Panc1 (cell line): ENCODE results near the gene NRP1. TPM values are rescaled to one million over a fixed set of nuclear protein-coding genes. Genes with fewer than 3 reads are reported as not detected.
"Not testable (repeated sequence)": the region's sequence is repeated elsewhere in the genome, so short reads cannot be mapped to it uniquely, and the experiment has no call there.

Source experiments
- ATAC-seq: fragments of 200-7000 bp; cut with Tn5 transposase; 2 replicates; pipeline ENCODE4 v1.9.1; 2020; ENCODE audit warnings: mild to moderate bottlenecking, moderate library complexity
- BruUV-seq: library from RNA; stranded (reverse); fragments of 400-500 nt; replicated peaks from 2 replicates; lab custom pipeline; 2021; lab: Mats Ljungman, UMichigan
- CTCF ChIA-PET: fragments of 300-600 bp; sonication (Branson Sonifier 250); formaldehyde crosslinking; loops from one replicate; lab custom pipeline; 2022; ENCODE audit warnings: antibody characterized with exemption; lab: Charles Lee
- POLR2A ChIA-PET: fragments of 300-600 bp; sonication (Branson Sonifier 250); formaldehyde crosslinking; loops from one replicate; lab custom pipeline; 2022; ENCODE audit warnings: antibody characterized with exemption; lab: Charles Lee
- DNase-seq: peaks from one replicate; pipeline ENCODE4 v3.0.0-alpha.2; 2010; ENCODE audit warnings: low read depth, low spot score
- H3K27ac ChIP-seq: 2 replicates; pipeline ENCODE4 v1.5.1; 2011; ENCODE audit warnings: mild to moderate bottlenecking, low read length, inconsistent platforms
- H3K27me3 ChIP-seq: fragments of 200-500 bp; sonication (Bioruptor generic); 2 replicates; pipeline ENCODE4 v1.6.0; 2014; ENCODE audit warnings: low read length, inconsistent platforms; ENCODE audit not compliant: control insufficient read depth, insufficient read depth
- H3K36me3 ChIP-seq: fragments of 200-500 bp; sonication (Bioruptor generic); 2 replicates; pipeline ENCODE4 v1.5.1; 2014; ENCODE audit warnings: inconsistent platforms, mild to moderate bottlenecking, low read length, moderate library complexity; ENCODE audit not compliant: control insufficient read depth, insufficient read depth
- H3K4me1 ChIP-seq: 2 replicates; pipeline ENCODE4 v1.5.1; 2011; ENCODE audit warnings: inconsistent platforms, mild to moderate bottlenecking, low read length, moderate library complexity; ENCODE audit not compliant: control insufficient read depth, insufficient read depth
- H3K4me3 ChIP-seq, 2 experiments: 2 replicates each; pipeline ENCODE4 v1.5.1; 2011 to 2012; ENCODE audit warnings: low read depth in 2 of 2, low read length in 2 of 2, mild to moderate bottlenecking in 2 of 2, inconsistent platforms in 1 of 2, moderate library complexity in 1 of 2
- H3K9me3 ChIP-seq: fragments of 200-500 bp; sonication (Bioruptor generic); 2 replicates; pipeline ENCODE4 v1.5.1; 2014; ENCODE audit warnings: low read depth, mild to moderate bottlenecking, inconsistent platforms, low read length, moderate library complexity; ENCODE audit not compliant: control insufficient read depth, insufficient read depth
- CTCF ChIP-seq: fragments of 450-650 bp; IDR thresholded peaks from 2 replicates; pipeline ENCODE4 v1.5.1; 2017; ENCODE audit warnings: mild to moderate bottlenecking
- POLR2AphosphoS5 ChIP-seq: IDR thresholded peaks from 2 replicates; pipeline ENCODE4 v1.6.1; 2012; ENCODE audit warnings: mild to moderate bottlenecking, low read depth, low read length, moderate library complexity
- REST ChIP-seq, 2 experiments: IDR thresholded peaks; 2 replicates each; pipeline ENCODE4 v1.6.1; 2011 to 2012; ENCODE audit warnings: low read depth in 2 of 2, control low read depth in 1 of 2, low read length in 1 of 2, mild to moderate bottlenecking in 1 of 2, moderate library complexity in 1 of 2; ENCODE audit not compliant: insufficient read depth in 1 of 2
- SIN3A ChIP-seq: IDR thresholded peaks from 2 replicates; pipeline ENCODE4 v1.6.1; 2012; ENCODE audit warnings: low read depth, mild to moderate bottlenecking, low read length, moderate library complexity, borderline replicate concordance; ENCODE audit not compliant: insufficient read depth
- TCF7L2 ChIP-seq: IDR thresholded peaks from 2 replicates; pipeline ENCODE4 v1.6.1; 2011; ENCODE audit warnings: mild to moderate bottlenecking, low read depth, low read length, inconsistent platforms
- in situ Hi-C: cut with HindIII; loops from 2 replicates; pipeline ENCODE4 v1.10.0; 2016; ENCODE audit warnings: low sequenced_read_pairs, low pct_unique_long_range_greater_than_20kb
- intact Hi-C: fragments of 100-400 bp; cut with micrococcal nuclease; formaldehyde crosslinking; loops from one replicate; pipeline ENCODE4 v1.10.0; 2022; ENCODE audit not compliant: unreplicated experiment
- total RNA-seq: library from RNA; stranded (reverse); gene quantifications from one replicate; pipeline ENCODE4 v1.2.1, GENCODE V29; 2021; ENCODE audit not compliant: unreplicated experiment

The NRP1 gene
- total RNA-seq, 1 experiment from 2014 or later, result 93.4 TPM

GRCh38 chr10:33302208-33302829 lies 32.1 kb downstream of the NRP1 start:
- DNase-seq, result no peak
- in situ Hi-C loops (no loop called here), intact Hi-C loops (no loop called here)
- Histone ChIP-seq H3K4me1 (peaks cover 71% of the 10 kb centered on the region), H3K27me3 (no peaks in the 10 kb centered on the region), H3K27ac (peak overlapping the region; percentile 96), H3K4me3 (no peak overlapping the region), H3K36me3 (no peaks in the 10 kb centered on the region; the same call in 1 of the 2 replicates), H3K9me3 (no peaks in the 10 kb centered on the region)
- TF ChIP-seq SIN3A (no peak), REST (IDR thresholded peaks at IDR 0.05; ENCODE audit: insufficient read depth in 1 of 2, low read depth in 2 of 2, low read length in 1 of 2) (no peak), POLR2AphosphoS5 (no peak), CTCF (no peak), TCF7L2 (no peak)
- BruUV-seq, result no TSS peak
- no peak for ATAC-seq
- CTCF ChIA-PET, result no interaction called here
- POLR2A ChIA-PET, result interaction anchor here (0.6 kb wide), 1 partner anchor 317 kb away, joined by 8 read pairs; no protein-coding TSS in a partner anchor

- intact Hi-C loops (no loop called here), in situ Hi-C loops (no loop called here)
- peaks cover 61% of the 10 kb centered on the region for H3K4me1 ChIP-seq
- H3K27me3 ChIP-seq, result no peaks in the 10 kb centered on the region
- H3K27ac ChIP-seq, result peak overlapping the region; percentile 96
- BruUV-seq, result TSS peak; percentile 4
- no peaks in the 10 kb centered on the region; the same call in 1 of the 2 replicates for H3K36me3 ChIP-seq
- CTCF ChIA-PET, result no interaction called here
- POLR2A ChIA-PET, result no interaction called here
- no peak overlapping the region for H3K4me3 ChIP-seq
- no peak for TF ChIP-seq POLR2AphosphoS5
- no peak for TF ChIP-seq REST (IDR thresholded peaks at IDR 0.05; ENCODE audit: insufficient read depth in 1 of 2, low read depth in 2 of 2, low read length in 1 of 2)
- TF ChIP-seq TCF7L2, result no peak
- TF ChIP-seq SIN3A, result no peak
- no peak for TF ChIP-seq CTCF
- H3K9me3 ChIP-seq, result no peaks in the 10 kb centered on the region
- DNase-seq (no peak), ATAC-seq (no peak)
Measured at GRCh38 chr10:33301097-33301789, 33.2 kb downstream of the NRP1 start.

- DNase-seq, BruUV-seq, ATAC-seq, in situ Hi-C loops, H3K9me3 ChIP-seq, CTCF ChIA-PET, H3K4me3 ChIP-seq, POLR2A ChIA-PET, H3K27me3 ChIP-seq, intact Hi-C loops, H3K36me3 ChIP-seq: not testable (repeated sequence)
- H3K27ac ChIP-seq, result peak overlapping the region; percentile 96
- peaks cover 57% of the 10 kb centered on the region for H3K4me1 ChIP-seq
Measured at GRCh38 chr10:33300544-33300943, 33.9 kb downstream of the NRP1 start.
